GM19372 (cell line): ENCODE data around the gene PARP8.
"Not testable (repeated sequence)": the region's sequence is repeated elsewhere in the genome, so short reads cannot be mapped to it uniquely, and the experiment has no call there.

Experiments used
- ATAC-seq: cut with Tn5 transposase; IDR thresholded peaks from one replicate; pipeline ENCODE4 v1.9.1; 2021; ENCODE audit warnings: mild to moderate bottlenecking, low read depth, moderate library complexity; ENCODE audit not compliant: unreplicated experiment

PARP8 gene

GRCh38 chr5:50673444-50673843 lies 7.0 kb downstream of the PARP8 start:
- not testable (repeated sequence) for ATAC-seq

GRCh38 chr5:50675385-50675784 lies 8.9 kb downstream of the PARP8 start:
- no peak for ATAC-seq

- ATAC-seq = not testable (repeated sequence)
These were observed 13.1 kb downstream of the PARP8 start for GRCh38 chr5:50679554-50679953.

- ATAC-seq = no peak
These were observed 18.3 kb downstream of the PARP8 start for GRCh38 chr5:50684721-50685120.

GRCh38 chr5:50687548-50687947 lies 21.1 kb downstream of the PARP8 start:
- no peak for ATAC-seq

GRCh38 chr5:50691399-50692016 lies 25.1 kb downstream of the PARP8 start:
- ATAC-seq = no peak

GRCh38 chr5:50694027-50694590 lies 27.7 kb downstream of the PARP8 start:
- no peak for ATAC-seq

GRCh38 chr5:50694626-50695025 lies 28.2 kb downstream of the PARP8 start:
- ATAC-seq = not testable (repeated sequence)

- no peak for ATAC-seq
These were observed 31.3 kb downstream of the PARP8 start for GRCh38 chr5:50697739-50698138.

GRCh38 chr5:50699737-50700136 lies 33.3 kb downstream of the PARP8 start:
- no peak for ATAC-seq

GRCh38 chr5:50700706-50701105 lies 34.3 kb downstream of the PARP8 start:
- no peak for ATAC-seq

GRCh38 chr5:50702615-50703366 lies 36.4 kb downstream of the PARP8 start:
- ATAC-seq = no peak

GRCh38 chr5:50703367-50703666 lies 36.9 kb downstream of the PARP8 start:
- ATAC-seq = no peak

GRCh38 chr5:50704730-50705129 lies 38.3 kb downstream of the PARP8 start:
- ATAC-seq = no peak

- ATAC-seq = no peak
These were observed 43.0 kb downstream of the PARP8 start for GRCh38 chr5:50709471-50709870.

GRCh38 chr5:50710838-50711237 lies 44.4 kb downstream of the PARP8 start:
- peak; percentile 13 for ATAC-seq

GRCh38 chr5:50711280-50711679 lies 44.8 kb downstream of the PARP8 start:
- peak; percentile 95 for ATAC-seq

GRCh38 chr5:50712479-50712878 lies 46.0 kb downstream of the PARP8 start:
- ATAC-seq = no peak

GRCh38 chr5:50715001-50715400 lies 48.6 kb downstream of the PARP8 start:
- ATAC-seq = no peak

GRCh38 chr5:50716134-50716533 lies 49.7 kb downstream of the PARP8 start:
- ATAC-seq = no peak

GRCh38 chr5:50717651-50718050 lies 51.2 kb downstream of the PARP8 start:
- ATAC-seq = peak; percentile 61
